ELF-1 (cell line): ENCODE data around the gene PNMA8A.
A peak's percentile ranks its signal among the peaks of the same experiment; 100 is the strongest.

ENCODE experiments used
- DNase-seq: peaks from one replicate; pipeline ENCODE4 v3.0.0-alpha.2; 2016; ENCODE audit warnings: low read depth, low spot score

The PNMA8A gene

DNA sequence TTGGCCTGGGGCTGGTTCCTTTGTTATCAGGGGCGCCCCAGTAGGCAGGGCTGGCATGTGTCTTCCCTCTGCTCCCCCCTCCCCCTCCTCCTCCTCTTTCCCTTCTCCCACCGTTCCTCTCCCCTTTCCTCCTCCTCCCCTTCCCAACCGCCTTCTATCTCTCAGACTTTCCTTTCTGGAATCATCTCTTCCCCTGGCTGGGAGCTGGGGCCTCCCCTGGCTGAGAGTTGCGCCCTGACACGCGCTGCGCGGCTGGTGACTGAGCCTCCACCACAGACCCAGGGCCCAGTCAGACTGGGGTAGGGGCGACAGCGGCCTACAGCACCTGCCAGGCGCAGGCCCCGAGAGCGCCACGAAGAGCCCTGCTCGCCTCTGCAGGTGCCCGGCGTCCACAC lies 21.5 kb upstream of the PNMA8A start:
- no peak for DNase-seq

DNA sequence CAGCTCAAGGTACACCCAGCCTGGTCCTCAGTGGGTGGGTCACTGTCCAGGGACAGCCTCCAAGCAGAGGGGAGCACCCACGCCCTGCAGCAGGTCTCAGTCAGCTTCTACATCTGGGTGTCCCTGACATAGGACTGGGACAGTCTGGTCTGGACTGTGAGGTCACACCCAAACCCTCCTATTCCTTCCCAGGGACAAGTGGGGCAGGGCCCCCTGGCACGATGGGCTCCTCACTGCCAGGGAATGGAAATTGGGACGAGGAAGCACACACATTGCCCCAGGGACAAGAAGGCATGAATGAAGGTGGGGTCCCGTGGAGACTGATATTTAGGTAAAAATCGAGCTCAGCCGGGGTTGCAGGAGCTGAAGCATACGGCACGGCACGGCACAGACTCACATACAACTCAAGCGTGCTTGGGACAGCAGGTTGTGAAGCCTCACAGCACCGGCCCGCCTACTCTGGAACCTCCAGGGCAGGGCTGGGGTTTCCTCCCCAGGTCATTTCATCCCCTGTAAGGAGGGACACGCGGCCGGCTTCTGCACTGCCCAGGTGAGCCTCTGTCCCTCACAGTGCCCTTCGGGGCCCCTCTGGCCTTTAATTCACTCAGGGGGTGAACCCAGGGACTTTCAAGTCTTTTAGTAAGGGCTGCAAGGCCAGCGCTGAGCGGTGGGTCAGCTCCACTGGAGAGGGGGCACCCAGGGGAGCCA lies 20.8 kb upstream of the PNMA8A start:
- DNase-seq: no peak

DNA sequence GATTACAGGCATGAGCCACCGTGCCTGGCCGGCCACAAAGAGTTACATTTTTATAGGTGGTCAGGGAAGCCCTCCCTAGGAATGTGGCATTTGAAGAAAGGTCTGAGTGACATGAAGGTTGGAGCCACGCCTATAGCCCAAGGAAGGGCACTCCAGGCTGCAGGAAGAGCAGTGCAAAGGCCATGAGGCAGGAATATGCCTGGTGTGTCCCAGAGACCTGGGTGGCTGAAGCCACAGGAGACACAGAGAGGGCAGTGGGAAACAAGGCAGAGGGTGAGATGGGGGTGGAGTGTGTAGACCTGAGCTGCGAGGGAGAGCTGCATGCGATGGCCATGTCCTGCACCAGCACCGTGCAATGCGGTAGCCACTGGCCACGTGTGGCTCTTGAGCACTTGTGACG lies 19.4 kb upstream of the PNMA8A start:
- DNase-seq: no peak

DNA sequence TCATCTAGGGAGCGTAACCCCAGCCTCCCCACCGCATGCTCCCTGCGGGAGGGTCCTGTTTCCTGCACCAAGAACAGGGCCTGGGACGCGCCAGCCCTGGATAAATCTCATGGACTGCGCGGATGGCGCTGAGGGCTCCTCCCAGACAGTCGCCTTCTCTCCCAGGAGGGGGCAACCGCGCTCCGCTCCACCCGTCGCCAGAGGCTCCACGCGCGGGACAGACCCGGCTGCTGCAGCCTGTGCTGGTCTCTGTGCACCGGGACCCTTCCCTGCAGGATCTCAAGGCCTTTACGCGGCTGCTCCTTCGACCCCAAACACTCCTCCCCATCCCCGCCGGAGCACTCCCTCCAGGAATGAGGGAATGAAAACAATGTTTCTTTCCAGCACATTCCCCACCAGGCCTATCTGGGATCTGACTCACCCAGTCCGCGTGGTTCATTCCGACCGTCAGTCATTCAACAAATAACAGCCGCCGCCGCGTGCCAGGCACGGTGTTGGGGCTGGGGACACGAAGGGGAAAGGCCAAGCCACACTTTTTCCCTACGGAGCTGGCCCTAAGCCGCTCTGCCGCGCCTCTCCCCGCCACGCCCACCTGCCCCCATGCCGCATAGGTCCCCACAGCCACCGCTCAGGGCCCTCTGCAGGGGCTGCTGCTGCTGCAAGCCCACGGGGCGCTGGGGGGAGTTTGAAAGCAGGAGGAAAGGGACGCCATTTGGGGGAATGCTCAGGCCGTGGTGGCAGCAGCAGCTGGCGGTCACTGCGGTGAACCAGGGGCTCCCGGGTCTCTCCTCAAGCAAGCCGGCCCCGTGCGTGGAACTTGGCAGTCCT lies 18.3 kb upstream of the PNMA8A start:
- DNase-seq: peak; percentile 71

DNA sequence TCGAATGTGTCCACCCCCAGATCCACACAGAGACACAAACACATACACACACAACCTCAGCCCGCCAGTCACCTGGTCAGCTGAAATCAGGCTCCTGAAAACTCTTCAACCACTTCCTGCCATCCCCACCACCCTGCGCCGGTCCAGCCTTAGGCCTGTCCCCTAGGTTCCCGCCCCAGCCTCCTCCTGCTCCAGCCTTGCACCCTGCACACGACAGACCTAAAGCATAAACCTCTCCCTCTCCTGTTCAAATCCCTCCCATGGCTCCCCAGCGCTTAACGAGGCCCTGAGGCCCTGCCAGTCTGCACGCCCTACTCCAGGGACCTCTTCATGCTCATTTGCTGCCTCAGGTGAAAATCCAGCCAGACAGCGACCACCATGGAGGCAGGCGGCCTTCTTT lies 17.2 kb upstream of the PNMA8A start:
- no peak for DNase-seq

DNA sequence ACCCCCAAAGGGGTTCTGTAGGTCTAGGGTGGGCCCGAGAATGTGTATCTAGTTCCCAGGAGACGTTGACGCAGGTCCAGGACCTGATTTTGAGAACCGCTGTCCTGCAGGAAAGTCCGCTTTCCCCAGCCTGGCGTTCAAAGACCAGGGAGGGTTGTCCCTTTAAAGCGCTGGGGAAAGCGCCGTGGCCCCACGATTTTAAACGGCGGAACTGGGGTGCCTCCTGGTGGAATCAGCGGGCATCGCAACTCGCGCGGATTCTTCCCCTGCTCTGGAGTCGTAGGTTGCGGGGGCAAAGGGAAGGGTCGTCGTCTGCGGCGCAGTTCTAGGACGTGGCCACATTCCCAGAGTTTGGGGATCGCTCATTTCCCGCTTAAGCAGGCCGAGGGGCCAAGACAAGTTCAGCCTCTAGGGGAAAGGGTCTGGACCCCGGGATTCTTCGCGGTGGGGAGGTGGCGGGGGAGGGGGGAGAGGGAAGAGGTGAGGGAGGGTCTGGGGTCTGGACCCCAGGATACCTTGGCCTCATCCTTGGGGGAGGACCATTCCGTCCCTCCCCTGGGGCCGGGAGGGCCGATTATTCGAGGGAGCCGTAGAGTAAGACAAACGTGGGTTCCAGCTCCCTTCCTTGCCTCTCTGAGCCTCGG lies 16.6 kb upstream of the PNMA8A start:
- DNase-seq: peak; percentile 92

DNA sequence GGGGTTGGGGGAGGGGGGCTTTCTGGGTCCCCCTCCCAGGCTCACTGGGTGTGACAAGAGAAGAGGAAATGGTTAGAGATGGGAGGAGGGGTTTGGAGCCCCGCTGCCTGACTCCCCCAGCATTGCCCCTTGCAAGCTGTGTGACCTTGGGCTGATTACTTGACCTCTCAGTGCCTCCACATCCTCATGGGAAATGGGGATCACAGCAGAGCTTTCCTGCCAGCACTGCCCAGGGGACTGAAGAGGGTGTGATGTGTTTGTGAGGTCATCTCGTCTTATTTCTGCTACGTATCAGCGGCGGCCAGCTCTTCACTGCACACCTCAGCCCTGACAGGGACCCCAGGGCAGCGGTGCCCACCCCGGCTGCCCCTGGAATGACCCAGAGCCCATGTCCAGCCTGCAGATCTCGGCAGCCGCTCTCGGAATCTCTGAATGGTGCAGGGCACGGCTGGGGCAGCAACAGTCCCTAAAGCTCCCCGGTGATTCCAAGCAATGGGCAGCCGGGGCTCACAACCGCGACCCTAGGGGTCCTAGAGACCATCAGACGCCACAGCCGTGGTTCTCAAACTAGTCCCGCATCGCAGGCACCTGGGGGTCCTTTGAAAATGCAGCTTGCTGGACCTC lies 15.9 kb upstream of the PNMA8A start:
- no peak for DNase-seq

DNA sequence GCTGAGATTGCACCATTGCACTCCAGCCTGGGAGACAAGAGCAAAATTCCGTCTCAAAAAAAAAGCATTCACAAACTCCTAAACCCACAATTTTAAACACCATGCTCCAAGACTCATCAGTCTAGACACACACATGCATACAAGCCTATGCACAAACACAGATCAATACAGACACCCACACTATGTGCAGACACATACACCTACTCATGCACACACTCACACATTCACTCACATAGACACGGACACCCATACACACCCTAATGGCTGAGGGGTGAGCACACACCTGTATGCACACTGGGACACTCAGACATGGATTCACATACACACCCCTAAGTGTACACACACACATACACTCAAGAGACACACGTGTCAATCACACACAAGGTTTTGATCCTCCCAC lies 15.0 kb upstream of the PNMA8A start:
- DNase-seq: no peak

DNA sequence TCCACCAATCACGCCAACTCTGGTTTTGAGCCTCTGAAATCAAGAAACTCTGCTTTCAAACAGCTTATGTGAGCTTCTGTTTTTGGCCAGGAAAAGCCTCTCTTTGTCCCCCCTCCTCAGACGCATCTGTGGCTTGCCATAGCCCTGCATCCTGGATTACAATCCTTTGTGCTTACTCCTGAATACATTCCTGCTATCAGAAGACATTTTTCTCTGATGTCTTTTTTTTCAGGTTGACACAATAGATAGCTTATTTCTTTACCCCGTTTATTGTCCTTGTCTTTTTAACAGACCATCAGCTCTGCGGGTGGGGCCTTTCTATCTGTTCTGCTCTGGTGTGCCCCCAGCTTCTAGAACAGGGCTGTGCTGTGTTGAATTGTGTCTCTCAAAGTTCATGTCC lies 13.3 kb upstream of the PNMA8A start:
- no peak for DNase-seq

DNA sequence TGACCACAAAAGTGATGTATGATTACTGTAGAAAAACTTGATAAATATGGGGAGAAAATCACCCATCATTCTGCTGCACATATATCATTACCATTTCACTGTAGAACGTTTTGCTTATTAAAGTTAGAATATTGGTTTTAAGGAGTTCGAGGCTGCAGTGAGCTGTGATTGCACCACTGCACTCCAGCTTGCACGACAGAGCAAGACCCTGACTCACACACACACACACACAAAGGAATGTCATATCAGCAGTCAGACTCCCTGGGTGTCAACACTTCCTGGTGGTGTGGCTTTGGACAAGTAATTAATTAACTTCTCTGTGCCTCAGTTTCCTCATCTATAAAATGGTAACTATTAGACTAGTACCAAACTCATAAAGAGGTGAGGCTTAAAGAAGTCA lies 11.3 kb upstream of the PNMA8A start:
- no peak for DNase-seq

DNA sequence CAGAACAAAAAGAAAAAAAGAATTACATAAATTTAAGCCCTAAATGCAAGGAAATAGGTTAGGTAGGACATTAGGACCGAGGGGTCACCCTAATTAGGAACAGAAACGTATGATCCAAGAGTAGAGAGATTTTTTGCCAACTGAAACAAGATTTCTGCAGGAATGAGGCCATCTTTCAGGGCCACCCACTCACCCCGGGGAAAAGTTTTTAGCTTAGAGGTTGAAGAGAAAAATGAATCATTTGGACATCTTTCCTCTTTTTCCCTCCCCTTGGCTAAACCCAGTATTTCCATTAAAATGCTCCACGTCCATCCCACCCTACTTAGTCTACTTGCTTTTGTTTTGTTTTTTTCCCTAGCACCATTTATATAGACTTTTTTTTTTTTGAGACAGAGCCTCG lies 10.6 kb upstream of the PNMA8A start:
- no peak for DNase-seq

DNA sequence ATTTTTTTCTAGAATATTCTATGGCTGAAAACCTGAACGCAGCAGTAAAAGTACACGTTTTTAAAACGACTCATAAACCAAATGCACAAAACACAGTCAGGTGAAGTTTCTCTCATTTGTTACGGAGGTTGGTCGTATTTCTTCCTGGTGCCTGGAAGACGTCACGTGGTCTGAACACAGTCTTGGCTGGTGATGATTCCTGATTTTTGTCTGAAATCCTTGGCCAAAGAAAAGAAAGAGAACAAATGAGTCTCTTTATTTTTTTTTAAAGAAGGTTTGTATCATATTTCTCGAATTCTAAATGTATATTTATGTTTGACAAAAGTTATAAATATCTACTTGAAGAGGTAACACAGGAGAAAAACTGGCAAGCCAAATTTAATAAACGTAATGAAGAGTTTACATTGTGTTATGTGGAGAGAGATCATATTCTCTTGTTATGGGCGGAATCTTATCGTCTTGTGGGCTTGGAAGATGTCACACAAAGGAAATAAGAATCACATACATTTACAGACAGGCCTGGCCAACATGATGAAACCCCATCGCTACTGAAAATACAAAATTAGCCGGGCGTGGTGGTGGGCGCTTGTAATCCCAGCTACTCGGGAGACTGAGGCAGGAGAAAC lies 10.0 kb upstream of the PNMA8A start:
- DNase-seq: no peak

DNA sequence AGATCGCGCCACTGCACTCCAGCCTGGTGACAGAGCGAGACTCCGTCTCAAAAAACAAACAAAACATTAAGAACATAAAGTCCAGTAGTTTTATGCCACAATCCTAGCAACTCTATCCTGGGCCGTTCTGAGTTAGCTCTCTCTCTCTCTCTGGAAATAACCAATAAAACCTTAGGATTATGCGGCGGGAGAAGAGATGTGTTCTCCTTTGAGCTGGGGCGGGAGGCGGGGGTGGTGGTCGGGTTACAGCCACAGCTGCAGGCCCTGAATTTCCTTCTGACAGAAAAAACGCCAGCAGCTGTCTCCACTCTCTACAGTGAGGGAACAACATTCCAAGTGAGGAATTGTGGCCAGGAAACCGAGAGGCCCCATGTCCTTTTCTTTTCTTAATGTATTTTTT lies 9.1 kb upstream of the PNMA8A start:
- DNase-seq: peak; percentile 50

DNA sequence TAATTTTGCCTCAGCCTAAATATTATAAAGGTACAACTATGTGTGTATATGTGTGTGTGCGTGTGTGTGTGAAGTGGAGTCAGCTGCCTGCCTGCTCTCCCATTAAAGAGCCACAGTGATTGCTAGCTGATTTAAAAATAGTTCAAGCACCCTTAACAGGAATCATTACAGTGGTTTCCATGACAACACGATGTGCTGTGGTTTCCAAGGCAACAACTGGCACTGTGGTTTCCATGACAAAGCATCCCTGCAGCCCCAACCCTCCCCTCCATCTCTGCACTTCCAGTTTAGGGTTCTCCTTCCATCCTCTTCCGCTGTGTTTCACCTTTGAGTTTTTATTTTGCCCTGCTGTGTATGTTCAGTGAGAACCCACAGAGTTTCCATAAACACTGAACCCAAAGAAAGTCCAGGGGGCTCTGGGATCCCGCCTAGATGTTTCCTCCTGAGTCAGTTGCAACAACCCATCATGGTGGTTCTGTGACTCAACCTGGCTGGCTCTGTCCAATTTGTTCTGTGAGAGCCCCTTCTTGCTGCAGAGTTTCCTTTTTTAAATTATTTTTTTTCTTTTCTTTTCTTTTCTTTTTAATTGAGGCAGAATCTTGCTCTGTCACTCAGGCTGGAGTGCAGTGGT lies 7.1 kb upstream of the PNMA8A start:
- DNase-seq: peak; percentile 52

DNA sequence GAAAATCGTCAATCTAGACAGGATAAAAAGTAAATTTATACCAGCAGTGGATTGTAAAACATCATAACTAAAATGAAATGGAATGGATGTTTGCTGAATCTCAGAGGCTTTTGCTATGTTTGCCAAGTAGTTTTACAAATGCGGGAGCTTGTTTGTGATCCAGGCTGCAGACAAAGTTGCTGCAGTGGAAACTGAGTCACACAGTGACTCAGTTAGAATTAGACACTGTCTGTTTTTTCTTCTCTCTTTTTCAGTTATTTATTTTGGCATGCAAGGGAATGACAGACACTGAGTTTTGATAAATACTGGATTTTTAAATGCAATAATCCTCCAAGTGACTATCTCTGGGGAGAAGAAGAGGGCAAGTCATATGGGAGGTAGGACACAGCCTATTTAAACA lies 4.6 kb upstream of the PNMA8A start:
- DNase-seq: no peak

DNA sequence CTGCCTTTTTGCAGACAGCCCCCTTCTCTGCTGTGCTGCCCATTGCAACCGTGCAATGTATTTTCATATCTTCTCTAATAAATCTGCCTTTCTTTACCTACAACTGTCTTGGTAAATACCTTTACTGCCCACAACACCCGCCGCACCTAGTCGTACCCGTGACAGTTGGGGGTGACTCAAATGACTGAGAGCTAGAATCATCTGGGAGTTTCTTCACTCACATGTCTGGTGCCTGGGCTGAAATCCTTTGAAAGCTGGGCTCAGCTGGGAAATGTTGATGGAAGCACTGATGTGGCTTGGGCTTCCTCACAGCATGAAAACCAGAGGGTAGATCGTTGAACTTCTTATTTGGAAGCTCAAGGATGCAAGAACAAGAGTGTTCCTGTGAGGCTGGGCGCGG lies 2.8 kb upstream of the PNMA8A start:
- DNase-seq: no peak

DNA sequence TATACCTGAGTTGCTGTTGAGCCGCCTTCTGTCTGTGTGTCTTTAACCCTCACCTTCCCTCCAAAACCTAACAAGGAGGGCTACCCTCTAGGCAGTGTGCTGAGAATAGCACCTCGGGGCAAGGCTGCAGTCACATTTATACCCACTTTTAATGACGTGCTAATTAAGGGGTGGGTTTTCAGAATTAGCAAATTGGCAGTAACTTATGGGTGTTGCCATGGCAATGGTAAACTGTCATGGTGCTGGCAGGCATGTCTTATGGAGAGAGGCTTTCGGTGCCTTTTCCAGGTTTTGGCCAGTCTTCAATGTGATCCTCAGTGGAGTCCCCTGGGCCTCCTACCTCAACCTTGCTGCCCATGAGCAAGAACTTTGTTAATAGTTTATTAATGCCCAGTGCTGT lies 1.2 kb upstream of the PNMA8A start:
- DNase-seq: no peak

DNA sequence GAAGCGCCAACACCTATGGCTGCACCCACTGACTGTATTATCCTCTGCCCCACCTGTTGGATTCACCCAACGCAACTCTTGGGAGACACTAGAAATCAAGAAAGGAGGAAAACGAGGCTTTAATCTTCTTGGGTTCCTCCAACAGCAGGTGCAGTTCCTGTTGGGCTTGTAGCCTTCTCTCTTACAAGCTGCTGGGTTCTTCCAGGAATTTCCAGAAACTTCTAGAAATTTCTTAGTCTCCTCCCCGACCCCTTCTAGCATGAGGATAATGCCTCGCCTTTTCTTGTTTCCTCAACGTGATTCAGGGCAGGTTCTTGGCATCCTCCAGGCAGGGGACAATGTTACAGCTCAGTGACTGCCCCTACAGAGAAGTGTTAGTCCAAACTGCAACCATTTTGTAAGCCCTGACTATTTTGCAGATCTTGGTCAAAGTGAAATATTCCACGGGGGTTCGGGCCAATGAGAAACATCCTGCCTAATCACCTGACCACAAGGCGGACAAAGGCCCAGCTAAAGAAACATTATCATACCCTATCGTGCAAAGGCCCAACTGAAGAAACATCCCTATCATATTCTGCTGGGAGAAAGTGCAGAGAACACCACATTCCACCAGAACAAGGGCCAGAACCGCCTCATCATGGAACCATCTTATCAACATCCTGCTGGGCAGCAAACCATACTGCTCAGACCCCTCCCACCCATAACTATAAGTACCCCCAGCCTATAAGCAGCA lies 614 bp upstream of the PNMA8A start:
- no peak for DNase-seq

DNA sequence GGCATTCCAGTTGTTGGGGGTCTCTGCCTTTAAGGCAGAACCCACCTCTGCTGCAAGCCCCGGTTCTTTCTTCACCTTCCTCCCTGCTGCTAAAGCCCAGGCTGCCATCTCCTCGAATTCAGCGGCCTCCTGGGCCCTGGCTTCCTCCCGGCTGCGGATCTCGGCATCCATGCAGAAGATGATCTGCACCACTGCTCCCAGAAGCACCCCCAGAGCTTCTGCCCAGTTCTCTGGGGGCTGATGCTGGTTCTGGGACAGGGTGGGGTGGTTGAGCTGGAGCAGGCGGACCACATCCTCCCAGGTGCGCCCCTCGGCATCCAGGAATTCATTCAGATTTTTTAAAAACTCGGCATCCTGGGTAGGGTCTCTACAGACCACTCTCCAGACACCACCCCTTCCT lies 987 bp downstream of the PNMA8A start:
- no peak for DNase-seq

DNA sequence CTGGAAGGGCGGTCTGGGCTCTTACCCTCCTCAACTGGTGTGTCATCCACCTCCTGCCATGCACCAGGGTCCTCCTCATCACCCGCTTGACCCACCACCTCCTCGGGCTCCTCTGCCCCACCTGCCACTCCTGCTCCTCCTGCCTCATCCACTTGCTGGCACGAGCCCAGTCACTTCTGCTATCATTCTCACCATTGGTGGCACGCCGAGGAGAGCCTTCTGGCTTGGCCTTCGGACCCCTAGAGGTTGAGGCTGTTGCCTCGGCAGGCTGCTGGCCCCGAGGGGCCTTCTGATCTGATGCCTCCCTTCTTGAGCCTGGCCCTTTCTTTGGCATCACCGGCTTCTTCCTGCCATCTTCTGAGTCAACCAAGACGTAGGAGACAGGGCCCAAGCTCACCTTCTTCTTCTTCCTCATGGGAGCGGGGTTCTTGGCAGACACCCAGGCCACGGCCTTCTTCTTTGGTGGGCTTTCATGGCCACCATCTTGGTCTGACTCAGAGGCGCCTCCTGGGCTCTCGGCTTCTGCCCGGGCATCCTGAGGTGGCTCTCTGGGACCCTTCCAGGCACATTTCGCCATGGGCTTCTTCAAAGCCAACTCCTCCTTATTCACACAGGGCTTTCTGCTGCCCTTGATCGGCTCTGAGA lies 1.7 kb downstream of the PNMA8A start:
- no peak for DNase-seq
